ENCODE data around the gene HOXD10. TPM values are rescaled to one million over a fixed set of nuclear protein-coding genes. Genes with fewer than 3 reads are reported as not detected.

HOXD10 gene
- total and polyA plus RNA-seq, 7 donors, result 0.03 to 0.04 TPM; not detected in 5

DNA sequence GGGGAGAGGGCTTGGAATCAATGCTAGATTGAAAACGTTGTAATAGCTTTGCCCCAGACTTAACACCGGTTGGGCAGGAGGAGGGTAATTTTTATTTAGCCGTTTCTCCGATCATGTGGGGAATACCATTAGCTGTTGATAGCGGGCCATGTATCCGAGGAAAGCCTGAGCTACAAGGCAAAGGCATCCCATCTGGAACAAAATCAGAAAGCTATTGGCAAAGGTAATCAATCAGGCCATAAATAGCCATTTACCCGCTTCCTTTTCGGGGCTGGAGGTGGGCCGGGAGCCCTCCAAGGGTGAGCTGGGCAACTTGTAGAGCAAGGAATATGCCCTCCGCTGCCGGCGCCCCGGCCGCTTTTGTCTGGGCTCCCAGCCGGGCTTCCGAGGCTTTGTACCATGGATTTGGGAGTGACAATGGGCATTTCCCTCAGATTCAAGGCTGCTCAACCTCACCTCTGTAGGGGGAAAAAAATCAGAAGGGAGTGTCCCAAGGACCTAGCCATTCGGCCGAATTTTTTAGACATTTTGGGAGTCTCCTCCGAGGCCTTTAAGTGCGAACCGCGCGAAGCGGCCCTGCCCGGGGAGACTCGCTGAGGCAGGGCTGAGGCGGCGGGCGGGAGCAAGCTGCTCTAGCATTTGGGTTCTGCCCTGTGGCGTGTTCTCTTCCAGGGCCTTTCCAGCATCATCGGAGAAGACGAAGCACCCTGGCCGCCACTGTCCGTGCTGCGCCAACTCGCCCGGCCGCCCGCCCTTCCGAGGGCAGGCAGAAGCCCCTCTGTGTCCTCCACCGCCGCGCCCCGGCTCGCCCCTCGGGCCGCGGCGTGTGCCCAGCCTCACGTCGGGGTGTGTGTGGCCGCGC is 4.8 kb downstream of the HOXD10 start:
- ATAC-seq (no peak), DNase-seq (no peak)
- Histone ChIP-seq H3K4me1 (peaks cover under 1% of the 10 kb centered on the region), H3K27ac (no peak overlapping the region), H3K27me3 (ENCODE audit: insufficient read depth in 3 of 3, low read length in 2 of 3) (peaks cover 7 to 59% (median 41%) of the 10 kb centered on the region in 3 donors), H3K36me3 (ENCODE audit: insufficient read depth in 1 of 2, low read depth in 1 of 2) (no peaks in the 10 kb centered on the region), H3K4me3 (peak overlapping the region; percentile 83), H3K9me3 (no peaks in the 10 kb centered on the region)
- TF ChIP-seq, protein P1, sequence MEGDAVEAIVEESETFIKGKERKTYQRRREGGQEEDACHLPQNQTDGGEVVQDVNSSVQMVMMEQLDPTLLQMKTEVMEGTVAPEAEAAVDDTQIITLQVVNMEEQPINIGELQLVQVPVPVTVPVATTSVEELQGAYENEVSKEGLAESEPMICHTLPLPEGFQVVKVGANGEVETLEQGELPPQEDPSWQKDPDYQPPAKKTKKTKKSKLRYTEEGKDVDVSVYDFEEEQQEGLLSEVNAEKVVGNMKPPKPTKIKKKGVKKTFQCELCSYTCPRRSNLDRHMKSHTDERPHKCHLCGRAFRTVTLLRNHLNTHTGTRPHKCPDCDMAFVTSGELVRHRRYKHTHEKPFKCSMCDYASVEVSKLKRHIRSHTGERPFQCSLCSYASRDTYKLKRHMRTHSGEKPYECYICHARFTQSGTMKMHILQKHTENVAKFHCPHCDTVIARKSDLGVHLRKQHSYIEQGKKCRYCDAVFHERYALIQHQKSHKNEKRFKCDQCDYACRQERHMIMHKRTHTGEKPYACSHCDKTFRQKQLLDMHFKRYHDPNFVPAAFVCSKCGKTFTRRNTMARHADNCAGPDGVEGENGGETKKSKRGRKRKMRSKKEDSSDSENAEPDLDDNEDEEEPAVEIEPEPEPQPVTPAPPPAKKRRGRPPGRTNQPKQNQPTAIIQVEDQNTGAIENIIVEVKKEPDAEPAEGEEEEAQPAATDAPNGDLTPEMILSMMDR (IDR thresholded peaks at IDR 0.05), result no peak
- intact Hi-C loops (cut with DNase I), result loop anchor here in 1 of 2 donors (5.0 kb wide), 1 partner anchor 1026 kb away; no protein-coding TSS in a partner anchor
- WGBS, 3 donors, result 28 to 35% (median 33%) methylated on average over 53 of the region's 53 CpGs

DNA sequence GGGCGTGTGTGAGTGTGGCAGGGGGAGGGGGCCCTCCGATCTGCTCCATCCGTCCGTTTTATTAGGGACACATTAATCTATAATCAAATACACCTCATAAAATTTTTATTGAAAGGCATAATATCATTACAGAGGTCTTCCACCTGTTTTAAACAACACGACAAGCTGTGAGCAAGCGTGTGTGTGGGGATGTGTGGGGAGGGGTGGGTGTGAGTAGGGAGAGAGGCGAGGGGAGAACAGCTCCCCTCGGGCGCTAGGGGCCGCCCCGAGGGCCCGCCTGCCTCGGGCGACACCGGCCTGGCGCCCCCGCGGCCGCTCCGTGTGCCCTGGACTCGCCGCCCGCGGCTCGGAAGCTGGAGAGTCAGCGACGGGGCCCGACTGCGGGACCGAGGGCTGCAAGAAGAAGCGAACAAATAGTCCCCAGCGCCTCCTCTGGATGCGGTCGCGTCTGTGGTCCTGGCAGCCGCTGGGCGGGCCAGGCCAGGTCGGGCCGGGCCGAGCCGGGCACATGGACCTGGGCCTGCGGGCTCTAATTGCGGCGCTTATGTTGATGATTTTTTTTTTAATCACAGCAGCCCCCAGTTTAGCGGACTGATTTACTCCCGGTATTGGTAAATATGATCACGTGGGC is 5.6 kb downstream of the HOXD10 start:
- intact Hi-C loops (cut with DNase I), result loop anchor here in 1 of 2 donors (5.0 kb wide), 1 partner anchor 1025 kb away; no protein-coding TSS in a partner anchor
- H3K4me3 ChIP-seq, result peak overlapping the region; percentile 83
- no peaks in the 10 kb centered on the region for H3K9me3 ChIP-seq
- H3K27me3 ChIP-seq (ENCODE audit: insufficient read depth in 3 of 3, low read length in 2 of 3), result peaks cover 3 to 51% (median 34%) of the 10 kb centered on the region in 3 donors
- DNase-seq (no peak), ATAC-seq (peak; percentile 52 to 67 (median 58))
- H3K4me1 ChIP-seq, result peaks cover 4% of the 10 kb centered on the region
- WGBS, 3 donors, result 1 to 2% (median 1%) methylated on average over 31 to 47 of the region's 47 CpGs
- H3K36me3 ChIP-seq (ENCODE audit: insufficient read depth in 1 of 2, low read depth in 1 of 2), result no peaks in the 10 kb centered on the region
- TF ChIP-seq, protein P1 (IDR thresholded peaks at IDR 0.05), result no peak
- H3K27ac ChIP-seq, result peak overlapping the region; percentile 87

DNA sequence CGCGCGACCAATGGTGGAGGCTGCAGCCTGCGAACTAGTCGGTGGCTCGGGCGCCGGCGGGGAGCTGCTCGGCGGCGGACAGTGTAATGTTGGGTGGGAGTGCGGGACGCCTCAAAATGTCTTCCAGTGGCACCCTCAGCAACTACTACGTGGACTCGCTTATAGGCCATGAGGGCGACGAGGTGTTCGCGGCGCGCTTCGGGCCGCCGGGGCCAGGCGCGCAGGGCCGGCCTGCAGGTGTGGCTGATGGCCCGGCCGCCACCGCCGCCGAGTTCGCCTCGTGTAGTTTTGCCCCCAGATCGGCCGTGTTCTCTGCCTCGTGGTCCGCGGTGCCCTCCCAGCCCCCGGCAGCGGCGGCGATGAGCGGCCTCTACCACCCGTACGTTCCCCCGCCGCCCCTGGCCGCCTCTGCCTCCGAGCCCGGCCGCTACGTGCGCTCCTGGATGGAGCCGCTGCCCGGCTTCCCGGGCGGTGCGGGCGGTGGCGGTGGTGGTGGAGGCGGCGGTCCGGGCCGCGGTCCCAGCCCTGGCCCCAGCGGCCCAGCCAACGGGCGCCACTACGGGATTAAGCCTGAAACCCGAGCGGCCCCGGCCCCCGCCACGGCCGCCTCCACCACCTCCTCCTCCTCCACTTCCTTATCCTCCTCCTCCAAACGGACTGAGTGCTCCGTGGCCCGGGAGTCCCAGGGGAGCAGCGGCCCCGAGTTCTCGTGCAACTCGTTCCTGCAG is 6.3 kb downstream of the HOXD10 start, which contains the start of gene HOXD9:
Gene HOXD9 (plus strand): TSS at position 37 of the 728 bp plus-strand sequence. CDS start 50 bp downstream, at position 87.
- Histone ChIP-seq H3K27ac (peak within 1 kb of the TSS; percentile 87), H3K4me3 (peak within 1 kb of the TSS; percentile 83), H3K36me3 (ENCODE audit: insufficient read depth in 1 of 2, low read depth in 1 of 2) (no peaks in the 10 kb centered on the region), H3K9me3 (no peaks in the 10 kb centered on the region), H3K27me3 (ENCODE audit: insufficient read depth in 3 of 3, low read length in 2 of 3) (peaks cover 3 to 45% (median 27%) of the 10 kb centered on the region in 3 donors), H3K4me1 (peaks cover 8% of the 10 kb centered on the region)
- intact Hi-C loops (cut with DNase I), result loop anchor here in 1 of 2 donors (5.0 kb wide), 1 partner anchor 1024 kb away; no protein-coding TSS in a partner anchor
- peak; percentile 75 to 94 (median 90) for ATAC-seq
- TF ChIP-seq, protein P1 (IDR thresholded peaks at IDR 0.05), result no peak
- 0 to 1% (median 0%) methylated on average over 39 to 84 of the region's 84 CpGs for WGBS, 3 donors
- peak; percentile 72 to 87 for DNase-seq

DNA sequence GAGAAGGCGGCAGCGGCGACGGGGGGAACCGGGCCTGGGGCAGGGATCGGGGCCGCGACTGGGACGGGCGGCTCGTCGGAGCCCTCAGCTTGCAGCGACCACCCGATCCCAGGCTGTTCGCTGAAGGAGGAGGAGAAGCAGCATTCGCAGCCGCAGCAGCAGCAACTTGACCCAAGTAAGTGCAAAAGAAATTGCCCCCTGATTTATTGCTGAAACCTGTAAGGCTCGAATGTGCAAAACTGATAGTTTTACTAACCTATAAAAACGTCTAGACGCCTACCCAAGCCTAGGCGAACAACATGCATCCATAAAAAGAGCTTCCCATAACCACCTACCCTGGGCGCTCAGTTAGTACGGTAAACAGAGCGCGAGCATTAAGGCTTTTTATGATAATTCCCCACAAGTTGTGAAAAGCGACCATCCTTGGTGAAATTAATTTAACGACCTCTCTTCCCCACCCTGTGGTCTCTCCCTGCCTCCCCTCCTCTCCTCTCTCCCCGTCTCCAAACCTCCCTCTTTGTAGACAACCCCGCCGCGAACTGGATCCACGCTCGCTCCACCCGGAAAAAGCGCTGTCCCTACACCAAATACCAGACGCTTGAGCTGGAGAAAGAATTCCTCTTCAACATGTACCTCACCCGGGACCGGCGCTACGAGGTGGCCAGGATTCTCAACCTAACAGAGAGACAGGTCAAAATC is 7.0 kb downstream of the HOXD10 start:
- Histone ChIP-seq H3K4me1 (peaks cover 16% of the 10 kb centered on the region), H3K27me3 (ENCODE audit: insufficient read depth in 3 of 3, low read length in 2 of 3) (peaks cover 3 to 38% (median 21%) of the 10 kb centered on the region in 3 donors), H3K4me3 (peak overlapping the region; percentile 83), H3K36me3 (ENCODE audit: insufficient read depth in 1 of 2, low read depth in 1 of 2) (no peaks in the 10 kb centered on the region), H3K27ac (peak overlapping the region; percentile 87), H3K9me3 (no peaks in the 10 kb centered on the region)
- ATAC-seq (no peak), DNase-seq (no peak)
- TF ChIP-seq, protein P1 (IDR thresholded peaks at IDR 0.05), result no peak
- WGBS, 3 donors, result 38 to 43% (median 42%) methylated on average over 40 of the region's 40 CpGs
- intact Hi-C loops (cut with DNase I), result loop anchor here in 1 of 2 donors (5.0 kb wide), 1 partner anchor 1024 kb away; no protein-coding TSS in a partner anchor

All from psoas muscle (tissue), 8 donors.